HG03108 (cell line): ENCODE results near the gene MORN3.
A peak's percentile ranks its signal among the peaks of the same experiment; 100 is the strongest.
"Not testable (repeated sequence)": the region's sequence is repeated elsewhere in the genome, so short reads cannot be mapped to it uniquely, and the experiment has no call there.

Source experiments
- ATAC-seq: cut with Tn5 transposase; IDR thresholded peaks from one replicate; pipeline ENCODE4 v1.9.1; 2021; ENCODE audit warnings: moderate library complexity; ENCODE audit not compliant: unreplicated experiment

Gene MORN3

GRCh38 chr12:121669521-121669900, at the start of gene MORN3:
TSS of gene MORN3 (minus strand) at chr12:121669654. CDS start at chr12:121669483, 171 bp downstream.
- ATAC-seq = no peak

- no peak for ATAC-seq
Observed at GRCh38 chr12:121718653-121719239, 49.3 kb upstream of the MORN3 start.

GRCh38 chr12:121717041-121717699, 47.7 kb upstream of the MORN3 start:
- no peak for ATAC-seq

GRCh38 chr12:121715862-121716435, 46.5 kb upstream of the MORN3 start:
- ATAC-seq = no peak

GRCh38 chr12:121715055-121715454, 45.6 kb upstream of the MORN3 start:
- ATAC-seq = not testable (repeated sequence)

GRCh38 chr12:121713793-121714192, 44.3 kb upstream of the MORN3 start:
- no peak for ATAC-seq

- ATAC-seq = no peak
Observed at GRCh38 chr12:121713257-121713777, 43.9 kb upstream of the MORN3 start.

- ATAC-seq = peak; percentile 84
Observed at GRCh38 chr12:121712461-121713256, 43.2 kb upstream of the MORN3 start, which contains the start of gene TMEM120B. TSS of gene TMEM120B (plus strand) at chr12:121712752. CDS start at chr12:121712896, 144 bp downstream.

GRCh38 chr12:121712190-121712460, 42.7 kb upstream of the MORN3 start:
- peak; percentile 31 for ATAC-seq

GRCh38 chr12:121711361-121712189, 42.1 kb upstream of the MORN3 start:
- no peak for ATAC-seq

- no peak for ATAC-seq
Observed at GRCh38 chr12:121709478-121709961, 40.1 kb upstream of the MORN3 start.

GRCh38 chr12:121709064-121709424, 39.6 kb upstream of the MORN3 start:
- not testable (repeated sequence) for ATAC-seq

GRCh38 chr12:121708313-121709063, 39.0 kb upstream of the MORN3 start:
- no peak for ATAC-seq

- no peak for ATAC-seq
Observed at GRCh38 chr12:121705514-121705913, 36.1 kb upstream of the MORN3 start.

GRCh38 chr12:121702944-121703343, 33.5 kb upstream of the MORN3 start:
- ATAC-seq = no peak

GRCh38 chr12:121701667-121702277, 32.3 kb upstream of the MORN3 start:
- ATAC-seq = no peak

- ATAC-seq = not testable (repeated sequence)
Observed at GRCh38 chr12:121697861-121698260, 28.4 kb upstream of the MORN3 start.

- no peak for ATAC-seq
Observed at GRCh38 chr12:121697093-121697698, 27.7 kb upstream of the MORN3 start.

- no peak for ATAC-seq
Observed at GRCh38 chr12:121693155-121693687, 23.8 kb upstream of the MORN3 start.
